Upper lobe of right lung (tissue), 1 donor: ENCODE data around the gene ALK. TPM values are rescaled to one million over a fixed set of nuclear protein-coding genes. Genes with fewer than 3 reads are reported as not detected.

Experiments
- ATAC-seq: fragments of 200-7000 bp; cut with Tn5 transposase; one replicate; pipeline ENCODE4 v1.9.1; 2020; ENCODE audit warnings: mild to moderate bottlenecking, moderate library complexity
- DNase-seq: peaks from one replicate; pipeline ENCODE4 v3.0.0-alpha.2; 2020
- H3K27ac ChIP-seq: fragments of 200-600 bp; one replicate; pipeline ENCODE4 v1.8.0; 2022
- H3K27me3 ChIP-seq: fragments of 200-600 bp; one replicate; pipeline ENCODE4 v1.8.0; 2022; ENCODE audit warnings: mild to moderate bottlenecking
- H3K36me3 ChIP-seq: fragments of 200-600 bp; one replicate; pipeline ENCODE4 v1.8.0; 2022
- H3K4me1 ChIP-seq: fragments of 200-600 bp; one replicate; pipeline ENCODE4 v1.8.0; 2022
- H3K4me3 ChIP-seq: fragments of 200-600 bp; one replicate; pipeline ENCODE4 v1.8.0; 2022; ENCODE audit warnings: mild to moderate bottlenecking
- H3K9me3 ChIP-seq: fragments of 200-600 bp; one replicate; pipeline ENCODE4 v1.8.0; 2022
- CTCF ChIP-seq: fragments of 200-600 bp; IDR thresholded peaks from one replicate; pipeline ENCODE4 v1.8.0; 2022; ENCODE audit warnings: antibody characterized with exemption
- intact Hi-C: fragments of 100-400 bp; cut with DNase I; formaldehyde crosslinking; loops from one replicate; pipeline ENCODE4 v1.11.0; 2022
- total RNA-seq: library from RNA; stranded (reverse); fragmentation: NEBNext Ultra II Directional; extraction: Animal tissue kit (Norgen Biotek cat#: 25700); gene quantifications from one replicate; pipeline ENCODE4 v1.2.1, GENCODE V29; 2021
- donor health status: DM: no; HTN: yes; CAD: no; lungs with severe emphysema.

ALK gene
- total RNA-seq, 1 donor from 2014 or later: not detected

- intact Hi-C loops: no loop called here
- H3K27me3 ChIP-seq: no peaks in the 10 kb centered on the region
- no peak for DNase-seq
- TF ChIP-seq CTCF: no peak
- no peaks in the 10 kb centered on the region for H3K36me3 ChIP-seq
- H3K9me3 ChIP-seq: no peaks in the 10 kb centered on the region
- ATAC-seq: no peak
- H3K27ac ChIP-seq: no peak overlapping the region
- no peaks in the 10 kb centered on the region for H3K4me1 ChIP-seq
- no peak overlapping the region for H3K4me3 ChIP-seq
These were observed 465.0 kb downstream of the ALK start for GRCh38 chr2:29456429-29456828.

DNA sequence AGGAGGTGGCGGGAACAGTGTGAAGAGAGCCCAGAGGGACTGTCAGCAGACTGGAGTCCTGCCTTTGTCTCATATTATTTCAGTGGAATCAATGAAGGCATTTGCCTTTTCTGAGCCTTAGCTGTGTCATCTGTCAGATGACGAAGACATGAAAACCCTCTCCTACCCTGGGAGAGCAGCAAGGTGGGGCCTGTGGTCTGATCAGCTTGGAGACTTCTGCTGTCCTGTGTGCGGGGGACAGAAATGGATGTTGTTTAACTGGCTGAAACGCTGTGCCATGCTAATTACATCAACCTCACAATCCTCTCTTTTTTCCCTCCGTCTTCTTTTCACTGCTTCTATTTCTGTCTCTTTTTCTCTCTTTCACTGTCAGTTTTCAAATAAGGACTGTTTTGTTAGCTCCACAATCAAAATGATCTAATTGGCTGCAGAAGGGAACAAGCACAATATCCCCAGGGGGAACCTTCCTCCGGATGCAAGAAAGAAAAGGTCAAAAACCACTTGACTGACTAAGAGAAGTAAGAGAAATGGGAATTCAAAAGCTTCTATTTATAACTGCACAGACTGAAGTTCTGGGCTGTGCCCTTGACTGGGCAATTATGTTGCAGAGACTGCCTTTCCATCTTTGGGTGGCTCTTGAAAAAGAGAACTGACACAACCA is 466.1 kb downstream of the ALK start:
- no peaks in the 10 kb centered on the region for H3K36me3 ChIP-seq
- no peak overlapping the region for H3K27ac ChIP-seq
- intact Hi-C loops: no loop called here
- TF ChIP-seq CTCF: no peak
- no peak for DNase-seq
- H3K27me3 ChIP-seq: no peaks in the 10 kb centered on the region
- ATAC-seq: no peak
- no peaks in the 10 kb centered on the region for H3K9me3 ChIP-seq
- no peaks in the 10 kb centered on the region for H3K4me1 ChIP-seq
- no peak overlapping the region for H3K4me3 ChIP-seq

GRCh38 chr2:29452036-29452435 is 469.4 kb downstream of the ALK start:
- no peak overlapping the region for H3K4me3 ChIP-seq
- DNase-seq (no peak), ATAC-seq (no peak)
- H3K36me3 ChIP-seq: no peaks in the 10 kb centered on the region
- H3K9me3 ChIP-seq: no peaks in the 10 kb centered on the region
- H3K4me1 ChIP-seq: no peaks in the 10 kb centered on the region
- no peak overlapping the region for H3K27ac ChIP-seq
- intact Hi-C loops: no loop called here
- TF ChIP-seq CTCF: no peak
- H3K27me3 ChIP-seq: no peaks in the 10 kb centered on the region

- ATAC-seq (no peak), DNase-seq (no peak)
- intact Hi-C loops: no loop called here
- Histone ChIP-seq H3K36me3 (no peaks in the 10 kb centered on the region), H3K9me3 (no peaks in the 10 kb centered on the region), H3K4me1 (no peaks in the 10 kb centered on the region), H3K27me3 (no peaks in the 10 kb centered on the region), H3K4me3 (no peak overlapping the region), H3K27ac (no peak overlapping the region)
- TF ChIP-seq CTCF: no peak
These were observed 470.7 kb downstream of the ALK start for GRCh38 chr2:29450596-29451222.

DNA sequence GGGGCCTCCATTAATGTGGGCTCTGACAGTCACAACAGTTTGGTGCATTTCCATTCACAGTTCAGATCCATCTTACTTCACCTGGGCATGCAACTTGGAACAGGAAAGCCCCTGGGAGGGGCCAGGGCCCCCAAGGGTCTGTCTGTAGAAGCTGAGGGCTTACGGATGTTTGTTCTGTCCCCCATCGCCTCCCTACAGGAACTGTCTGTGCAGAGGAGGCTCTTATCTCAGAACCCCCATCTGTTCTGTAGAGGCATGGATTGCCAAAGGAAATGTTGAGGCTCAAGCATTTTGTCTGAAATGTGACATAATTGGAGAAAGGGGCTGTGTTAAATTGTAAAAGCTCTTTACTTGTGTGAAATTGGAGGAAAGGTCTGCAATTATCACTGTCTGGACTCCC is 471.9 kb downstream of the ALK start:
- Histone ChIP-seq H3K9me3 (no peaks in the 10 kb centered on the region), H3K4me1 (no peaks in the 10 kb centered on the region), H3K4me3 (no peak overlapping the region), H3K27ac (no peak overlapping the region), H3K36me3 (no peaks in the 10 kb centered on the region), H3K27me3 (no peaks in the 10 kb centered on the region)
- intact Hi-C loops: no loop called here
- ATAC-seq (no peak), DNase-seq (no peak)
- TF ChIP-seq CTCF: no peak
